ENCODE measurements around the gene PELI3. TPM values are rescaled to one million over a fixed set of nuclear protein-coding genes. Genes with fewer than 3 reads are reported as not detected.
"Not testable (repeated sequence)": the region's sequence is repeated elsewhere in the genome, so short reads cannot be mapped to it uniquely, and the experiment has no call there.

Gene PELI3
- polyA plus RNA-seq: 1 to 10 TPM; 1.6 to 3.2 (median 1.7) TPM

GRCh38 chr11:66466225-66467033 is at the start of gene PELI3:
TSS of gene PELI3 (plus strand) at chr11:66466905. CDS start at chr11:66468129, 1,224 bp downstream.
- peak within 1 kb of the TSS; percentile 80 to 92 (median 89) for H3K27ac Mint-ChIP-seq
- H3K4me3 Mint-ChIP-seq: peak within 1 kb of the TSS; percentile 87 to 92 (median 88)
- H3K9me3 Mint-ChIP-seq: no peaks in the 10 kb centered on the region
- H3K27me3 Mint-ChIP-seq (ENCODE audit: low read depth in 3 of 3): peaks cover 2 to 7% (median 5%) of the 10 kb centered on the region in 3 donors
- H3K36me3 Mint-ChIP-seq: no peaks in the 10 kb centered on the region
- peak; percentile 90 to 91 (median 90) for DNase-seq
- peaks cover 19 to 23% of the 10 kb centered on the region in 2 donors for H3K4me1 Mint-ChIP-seq

GRCh38 chr11:66417000-66417399 is 49.7 kb upstream of the PELI3 start:
- Mint-ChIP-seq H3K27ac (no peak overlapping the region), H3K36me3 (no peaks in the 10 kb centered on the region), H3K27me3 (ENCODE audit: low read depth in 3 of 3) (peaks cover 16 to 43% (median 29%) of the 10 kb centered on the region in 3 donors), H3K9me3 (peaks cover 0 to 5% (median 1%) of the 10 kb centered on the region in 6 donors), H3K4me3 (no peak overlapping the region), H3K4me1 (peaks cover 7 to 11% of the 10 kb centered on the region in 2 donors)
- DNase-seq: no peak

- Mint-ChIP-seq H3K27me3 (ENCODE audit: low read depth in 3 of 3) (peaks cover 21 to 43% (median 34%) of the 10 kb centered on the region in 3 donors), H3K4me3 (no peak overlapping the region), H3K27ac (peak overlapping the region in 1 of 6 donors; percentile 50), H3K9me3 (peaks cover 0 to 5% (median 1%) of the 10 kb centered on the region in 6 donors), H3K4me1 (peaks cover 7 to 12% of the 10 kb centered on the region in 2 donors), H3K36me3 (no peaks in the 10 kb centered on the region)
- peak; percentile 32 to 44 (median 39) for DNase-seq
Measured at GRCh38 chr11:66418168-66418985, 48.3 kb upstream of the PELI3 start.

GRCh38 chr11:66418986-66419308 is 47.8 kb upstream of the PELI3 start:
- H3K4me3 Mint-ChIP-seq: no peak overlapping the region
- H3K36me3 Mint-ChIP-seq: no peaks in the 10 kb centered on the region
- peaks cover 7 to 12% of the 10 kb centered on the region in 2 donors for H3K4me1 Mint-ChIP-seq
- H3K9me3 Mint-ChIP-seq: peaks cover 0 to 5% (median 1%) of the 10 kb centered on the region in 6 donors
- peaks cover 22 to 45% (median 38%) of the 10 kb centered on the region in 3 donors for H3K27me3 Mint-ChIP-seq (ENCODE audit: low read depth in 3 of 3)
- no peak for DNase-seq
- peak overlapping the region in 1 of 6 donors; percentile 50 for H3K27ac Mint-ChIP-seq

- Mint-ChIP-seq H3K27ac (no peak overlapping the region), H3K27me3 (ENCODE audit: low read depth in 3 of 3) (peaks cover 27 to 44% (median 38%) of the 10 kb centered on the region in 3 donors), H3K4me3 (no peak overlapping the region), H3K4me1 (peaks cover 7 to 12% of the 10 kb centered on the region in 2 donors), H3K36me3 (no peaks in the 10 kb centered on the region), H3K9me3 (peaks cover 0 to 5% (median 1%) of the 10 kb centered on the region in 6 donors)
- no peak for DNase-seq
Measured at GRCh38 chr11:66419825-66420224, 46.9 kb upstream of the PELI3 start.

- no peak for DNase-seq
- no peak within 1 kb of the TSS for H3K4me3 Mint-ChIP-seq
- H3K36me3 Mint-ChIP-seq: no peaks in the 10 kb centered on the region
- peak within 1 kb of the TSS in 3 of 6 donors; percentile 46 to 72 (median 72) for H3K27ac Mint-ChIP-seq
- peaks cover 0 to 5% (median 1%) of the 10 kb centered on the region in 6 donors for H3K9me3 Mint-ChIP-seq
- H3K4me1 Mint-ChIP-seq: peaks cover 7 to 12% of the 10 kb centered on the region in 2 donors
- H3K27me3 Mint-ChIP-seq (ENCODE audit: low read depth in 3 of 3): peaks cover 26 to 40% (median 32%) of the 10 kb centered on the region in 3 donors
Measured at GRCh38 chr11:66420671-66421476, 45.8 kb upstream of the PELI3 start, which contains the start of gene NPAS4. TSS of gene NPAS4 (plus strand) at chr11:66421035. CDS start at chr11:66421180, 145 bp downstream.

GRCh38 chr11:66421492-66422205 is 45.1 kb upstream of the PELI3 start:
- peaks cover 0 to 4% (median 1%) of the 10 kb centered on the region in 6 donors for H3K9me3 Mint-ChIP-seq
- no peak overlapping the region for H3K4me3 Mint-ChIP-seq
- peak overlapping the region in 3 of 6 donors; percentile 46 to 72 (median 72) for H3K27ac Mint-ChIP-seq
- peaks cover 26 to 40% (median 32%) of the 10 kb centered on the region in 3 donors for H3K27me3 Mint-ChIP-seq (ENCODE audit: low read depth in 3 of 3)
- no peaks in the 10 kb centered on the region for H3K36me3 Mint-ChIP-seq
- H3K4me1 Mint-ChIP-seq: peaks cover 7 to 12% of the 10 kb centered on the region in 2 donors
- peak; percentile 84 to 87 (median 86) for DNase-seq

GRCh38 chr11:66426314-66426713 is 40.4 kb upstream of the PELI3 start:
- H3K4me1 Mint-ChIP-seq: peaks cover 0 to 4% of the 10 kb centered on the region in 2 donors
- no peaks in the 10 kb centered on the region for H3K9me3 Mint-ChIP-seq
- peaks cover 2 to 6% (median 3%) of the 10 kb centered on the region in 3 donors for H3K36me3 Mint-ChIP-seq
- no peak overlapping the region for H3K4me3 Mint-ChIP-seq
- DNase-seq: no peak
- H3K27me3 Mint-ChIP-seq (ENCODE audit: low read depth in 3 of 3): peaks cover 15 to 20% (median 19%) of the 10 kb centered on the region in 3 donors
- no peak overlapping the region for H3K27ac Mint-ChIP-seq

- DNase-seq: no peak
- peaks cover 2 to 8% (median 4%) of the 10 kb centered on the region in 3 donors for H3K27me3 Mint-ChIP-seq (ENCODE audit: low read depth in 3 of 3)
- no peak overlapping the region for H3K4me3 Mint-ChIP-seq
- no peaks in the 10 kb centered on the region for H3K4me1 Mint-ChIP-seq
- H3K9me3 Mint-ChIP-seq: peaks cover 0 to 2% (median 0%) of the 10 kb centered on the region in 6 donors
- peaks cover 3 to 11% (median 7%) of the 10 kb centered on the region in 3 donors for H3K36me3 Mint-ChIP-seq
- H3K27ac Mint-ChIP-seq: no peak overlapping the region
Measured at GRCh38 chr11:66428933-66429332, 37.8 kb upstream of the PELI3 start.

- no peak overlapping the region for H3K4me3 Mint-ChIP-seq
- peaks cover 0 to 2% (median 0%) of the 10 kb centered on the region in 6 donors for H3K9me3 Mint-ChIP-seq
- H3K36me3 Mint-ChIP-seq: peaks cover 3 to 16% (median 11%) of the 10 kb centered on the region in 3 donors
- no peak overlapping the region for H3K27ac Mint-ChIP-seq
- peak; percentile 38 to 56 (median 42) for DNase-seq
- no peaks in the 10 kb centered on the region for H3K4me1 Mint-ChIP-seq
- peaks cover 0 to 2% (median 0%) of the 10 kb centered on the region in 3 donors for H3K27me3 Mint-ChIP-seq (ENCODE audit: low read depth in 3 of 3)
Measured at GRCh38 chr11:66429983-66430602, 36.6 kb upstream of the PELI3 start.

GRCh38 chr11:66431287-66431686 is 35.4 kb upstream of the PELI3 start:
- not testable (repeated sequence) for H3K9me3 Mint-ChIP-seq; H3K4me3 Mint-ChIP-seq; H3K27ac Mint-ChIP-seq; H3K27me3 Mint-ChIP-seq (ENCODE audit: low read depth in 3 of 3); DNase-seq; H3K4me1 Mint-ChIP-seq
- peaks cover 3 to 23% (median 19%) of the 10 kb centered on the region in 3 donors for H3K36me3 Mint-ChIP-seq

- DNase-seq; H3K4me1 Mint-ChIP-seq; H3K27me3 Mint-ChIP-seq (ENCODE audit: low read depth in 3 of 3); H3K9me3 Mint-ChIP-seq; H3K4me3 Mint-ChIP-seq: not testable (repeated sequence)
- peak overlapping the region in 1 of 6 donors; percentile 68 for H3K27ac Mint-ChIP-seq
- H3K36me3 Mint-ChIP-seq: peaks cover 9 to 28% (median 19%) of the 10 kb centered on the region in 3 donors
Measured at GRCh38 chr11:66431871-66432329, 34.8 kb upstream of the PELI3 start.
